WI38 (cell line): ENCODE results near the gene ZNF546.

ENCODE experiments used
- H3K4me3 ChIP-seq: 2 replicates; pipeline ENCODE4 v1.5.1; 2011; ENCODE audit warnings: low read depth, mild to moderate bottlenecking, control low read depth, low read length
- TF ChIP-seq, protein P1 (sequence below): IDR thresholded peaks from 2 replicates; pipeline ENCODE4 v1.5.1; 2012; ENCODE audit warnings: low read depth, mild to moderate bottlenecking, control low read depth, low read length

Gene ZNF546

DNA sequence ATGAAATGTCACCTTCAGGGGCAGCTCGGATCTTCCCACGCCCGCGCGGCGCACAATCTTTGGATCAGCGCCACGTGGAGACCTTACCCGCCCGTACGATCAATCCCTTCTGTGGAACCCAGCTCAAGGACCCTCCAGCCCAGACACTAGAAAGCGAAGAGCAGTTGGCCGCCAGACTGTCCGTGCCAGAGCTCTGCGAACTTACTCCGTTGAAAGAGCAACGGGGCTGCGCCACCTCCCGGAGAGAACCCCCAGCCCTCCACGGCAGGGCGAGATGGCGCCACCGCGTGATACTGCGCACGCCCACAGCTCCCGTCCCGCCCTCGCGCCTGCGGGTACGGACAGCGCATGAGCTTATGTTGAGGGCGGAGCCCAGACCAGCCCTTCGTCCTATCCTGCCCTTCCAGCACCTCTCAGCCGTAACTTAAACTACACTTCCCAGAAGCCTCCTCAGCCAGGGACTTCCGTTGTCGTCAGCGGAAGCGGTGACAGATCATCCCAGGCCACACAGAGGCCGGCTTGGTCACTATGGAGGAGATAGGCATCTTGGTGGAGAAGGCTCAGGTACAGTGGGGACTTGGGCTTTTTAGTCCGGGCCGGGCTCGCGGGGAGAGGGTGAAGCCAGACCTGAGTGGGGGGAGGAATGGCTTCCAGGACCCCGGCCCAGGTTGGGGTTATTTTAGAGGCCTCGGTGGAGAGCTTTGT, 26.0 kb upstream of the ZNF546 start, which contains the start of gene PSMC4:
Gene PSMC4, plus strand, starts transcription at position 491 of the 705 bp plus-strand sequence. Its CDS starts 38 bp downstream, at position 529.
- TF ChIP-seq, protein P1, sequence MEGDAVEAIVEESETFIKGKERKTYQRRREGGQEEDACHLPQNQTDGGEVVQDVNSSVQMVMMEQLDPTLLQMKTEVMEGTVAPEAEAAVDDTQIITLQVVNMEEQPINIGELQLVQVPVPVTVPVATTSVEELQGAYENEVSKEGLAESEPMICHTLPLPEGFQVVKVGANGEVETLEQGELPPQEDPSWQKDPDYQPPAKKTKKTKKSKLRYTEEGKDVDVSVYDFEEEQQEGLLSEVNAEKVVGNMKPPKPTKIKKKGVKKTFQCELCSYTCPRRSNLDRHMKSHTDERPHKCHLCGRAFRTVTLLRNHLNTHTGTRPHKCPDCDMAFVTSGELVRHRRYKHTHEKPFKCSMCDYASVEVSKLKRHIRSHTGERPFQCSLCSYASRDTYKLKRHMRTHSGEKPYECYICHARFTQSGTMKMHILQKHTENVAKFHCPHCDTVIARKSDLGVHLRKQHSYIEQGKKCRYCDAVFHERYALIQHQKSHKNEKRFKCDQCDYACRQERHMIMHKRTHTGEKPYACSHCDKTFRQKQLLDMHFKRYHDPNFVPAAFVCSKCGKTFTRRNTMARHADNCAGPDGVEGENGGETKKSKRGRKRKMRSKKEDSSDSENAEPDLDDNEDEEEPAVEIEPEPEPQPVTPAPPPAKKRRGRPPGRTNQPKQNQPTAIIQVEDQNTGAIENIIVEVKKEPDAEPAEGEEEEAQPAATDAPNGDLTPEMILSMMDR: peak; percentile 51
- peak within 1 kb of the TSS; percentile 96 for H3K4me3 ChIP-seq

DNA sequence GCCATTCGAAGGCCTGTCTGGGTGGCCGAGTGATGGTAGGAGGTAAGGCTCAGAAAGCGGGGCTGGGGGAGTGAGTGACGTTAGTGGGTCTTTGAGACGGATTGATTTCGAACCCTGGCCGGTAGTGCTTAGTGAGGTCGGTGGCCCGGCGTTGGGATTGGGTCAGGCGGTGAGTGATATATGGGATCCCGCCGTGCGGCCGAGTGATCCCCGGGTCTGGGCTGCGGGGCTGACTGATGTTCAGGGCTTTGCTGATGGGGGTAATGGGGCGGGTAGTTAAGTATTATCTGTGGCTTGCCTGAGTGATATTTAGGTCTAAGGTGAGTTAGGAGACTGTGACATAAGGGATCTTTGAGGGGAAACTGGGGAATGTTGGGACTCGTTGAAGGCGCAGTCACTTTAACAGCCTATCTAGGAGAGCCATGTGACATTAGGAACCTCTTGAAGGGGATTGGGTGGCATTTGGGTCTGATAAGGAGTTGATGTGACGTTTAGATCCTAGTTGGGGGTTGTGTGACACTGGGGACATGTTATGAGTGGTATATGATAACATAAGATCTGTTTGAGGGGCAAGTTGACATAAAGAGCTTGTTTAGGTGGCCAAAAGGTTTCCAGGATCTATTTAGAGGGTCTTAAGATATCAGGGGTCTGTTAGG, 25.4 kb upstream of the ZNF546 start:
- H3K4me3 ChIP-seq: peak overlapping the region; percentile 96
- TF ChIP-seq, protein P1: no peak

GRCh38 chr19:39974377-39975155, 22.3 kb upstream of the ZNF546 start:
- TF ChIP-seq, protein P1: no peak
- no peak overlapping the region for H3K4me3 ChIP-seq

GRCh38 chr19:39982883-39983282, 14.0 kb upstream of the ZNF546 start:
- TF ChIP-seq, protein P1: no peak
- H3K4me3 ChIP-seq: no peak overlapping the region

DNA sequence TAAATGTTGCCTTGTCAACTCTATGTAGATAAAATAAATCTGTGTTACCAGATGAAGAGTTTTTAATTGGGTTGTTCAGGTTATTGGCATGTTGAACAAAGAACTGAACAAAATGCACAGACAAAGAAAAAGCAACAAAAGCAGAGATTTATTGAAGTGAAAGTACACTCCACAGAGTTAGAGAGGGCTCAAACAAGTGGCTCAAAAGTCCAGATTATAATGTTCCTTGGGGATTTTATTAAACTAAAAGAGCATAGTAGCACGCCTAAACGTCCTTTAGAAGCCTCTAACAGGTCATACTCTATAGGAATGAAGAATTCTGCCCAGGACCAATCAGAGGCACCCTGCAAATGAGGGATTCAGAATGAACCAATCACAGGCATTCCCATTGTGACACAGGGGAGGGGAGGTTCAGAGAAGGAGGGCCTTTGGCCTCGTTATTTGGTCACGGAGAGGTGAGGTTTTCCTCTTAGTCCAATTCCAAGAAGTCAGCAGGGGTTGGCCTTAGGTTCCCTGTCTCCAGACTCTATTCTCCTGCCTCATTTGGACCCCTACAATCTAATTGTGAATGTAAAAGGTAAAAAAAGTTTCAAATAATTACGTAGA, 13.1 kb upstream of the ZNF546 start:
- TF ChIP-seq, protein P1: no peak
- H3K4me3 ChIP-seq: no peak overlapping the region

DNA sequence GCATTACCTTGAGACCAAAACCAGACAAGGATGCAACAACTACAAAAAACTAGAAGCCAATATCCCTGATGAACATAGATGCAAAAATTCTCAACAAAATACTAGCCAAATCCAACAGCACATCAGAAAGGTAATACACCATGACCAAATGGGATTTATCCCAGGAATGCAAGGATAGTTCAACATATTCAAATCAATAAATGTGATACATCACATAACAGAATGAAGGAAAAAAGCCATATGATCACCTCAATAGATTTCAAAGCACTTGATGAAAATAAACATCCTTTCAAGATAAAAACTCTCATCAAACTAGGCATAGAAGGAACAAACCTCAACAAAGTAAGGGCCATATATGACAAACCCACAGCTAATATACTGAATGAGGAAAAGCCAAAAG, 10.2 kb upstream of the ZNF546 start:
- TF ChIP-seq, protein P1: no peak
- H3K4me3 ChIP-seq: no peak overlapping the region
